ENCODE measurements around the gene BLOC1S4.
A peak's percentile ranks its signal among the peaks of the same experiment; 100 is the strongest.

The BLOC1S4 gene

DNA sequence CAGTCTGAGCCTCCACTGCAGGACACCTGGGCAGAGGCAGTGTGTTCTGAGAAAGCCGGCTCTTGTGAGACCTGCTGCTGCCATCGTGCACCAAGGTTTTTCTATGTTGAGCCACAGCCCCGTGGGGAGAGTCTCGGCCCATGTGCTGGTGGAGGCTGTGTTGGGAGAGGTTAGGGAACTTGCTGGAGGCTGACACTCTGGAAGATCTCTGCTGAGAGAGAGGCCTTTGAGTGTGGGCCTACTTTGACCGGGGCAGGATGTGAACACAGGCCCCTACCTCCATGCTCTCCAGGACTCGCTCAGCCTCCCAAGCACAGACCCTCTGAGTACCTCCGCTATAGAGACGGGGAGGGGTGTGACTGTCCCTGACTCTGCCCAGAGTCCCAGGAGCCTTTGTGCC lies 23.6 kb upstream of the BLOC1S4 start:
- DNase-seq = no peak

DNA sequence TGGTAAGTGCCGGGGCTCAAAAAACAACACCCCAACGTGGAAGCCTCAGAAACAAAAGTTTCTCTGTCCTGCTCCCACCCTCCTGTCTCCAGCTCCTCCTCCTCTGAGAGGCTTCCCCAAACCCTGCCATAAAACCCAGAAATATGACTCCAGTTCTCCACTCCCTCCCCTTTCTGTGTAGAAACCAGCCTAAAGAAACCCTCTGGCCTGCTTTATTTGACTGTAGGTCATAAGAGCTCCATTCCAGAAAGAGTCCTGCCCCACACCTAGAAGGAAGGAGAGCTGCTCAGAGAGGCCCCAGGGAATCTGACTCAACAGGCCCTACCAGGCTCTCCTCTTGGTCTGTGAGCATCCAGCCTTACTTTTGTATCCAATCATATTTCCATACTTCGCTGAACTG lies 23.2 kb upstream of the BLOC1S4 start:
- no peak for DNase-seq

DNA sequence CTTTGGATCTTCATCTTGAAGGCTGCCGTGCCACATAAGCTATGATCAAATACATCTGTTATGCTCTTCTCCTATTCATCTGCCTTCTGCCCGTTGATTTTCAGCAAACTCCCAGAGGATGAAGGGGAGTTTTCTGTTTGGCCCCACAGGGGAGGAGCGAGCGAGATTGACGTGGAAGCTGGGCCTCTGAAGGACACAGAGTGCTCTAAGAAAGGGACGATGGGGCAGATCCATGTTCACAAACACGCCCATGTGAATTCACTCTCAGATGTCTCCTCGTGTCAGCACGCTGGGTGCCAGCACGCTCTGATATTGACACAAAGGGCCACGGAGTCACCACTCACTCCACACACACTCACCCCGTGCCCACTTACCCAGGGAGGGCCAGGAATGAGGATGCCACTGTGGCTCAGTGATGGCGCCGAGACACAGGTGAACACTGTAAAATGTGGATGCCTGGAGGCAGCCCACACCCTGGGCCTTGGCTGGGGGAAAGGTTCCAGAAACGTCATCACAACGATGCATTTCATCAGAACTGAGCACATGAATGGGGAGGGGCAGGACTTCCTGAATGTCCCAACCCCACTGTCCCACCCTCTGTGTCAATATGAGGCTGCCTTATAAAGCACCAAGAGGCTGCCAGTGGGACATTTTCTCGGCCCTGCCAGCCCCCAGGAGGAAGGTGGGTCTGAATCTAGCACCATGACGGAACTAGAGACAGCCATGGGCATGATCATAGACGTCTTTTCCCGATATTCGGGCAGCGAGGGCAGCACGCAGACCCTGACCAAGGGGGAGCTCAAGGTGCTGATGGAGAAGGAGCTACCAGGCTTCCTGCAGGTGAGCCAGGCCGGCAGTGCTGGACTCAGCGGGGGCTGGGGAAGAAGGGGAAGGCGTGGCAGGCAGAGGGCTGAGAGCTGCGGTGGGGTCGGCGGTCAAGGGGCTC lies 22.5 kb upstream of the BLOC1S4 start, which contains the start of gene S100P:
S100P (plus strand) TSS at position 648 of the 946 bp plus-strand sequence; CDS start at position 703, 55 bp downstream.
- no peak for DNase-seq

DNA sequence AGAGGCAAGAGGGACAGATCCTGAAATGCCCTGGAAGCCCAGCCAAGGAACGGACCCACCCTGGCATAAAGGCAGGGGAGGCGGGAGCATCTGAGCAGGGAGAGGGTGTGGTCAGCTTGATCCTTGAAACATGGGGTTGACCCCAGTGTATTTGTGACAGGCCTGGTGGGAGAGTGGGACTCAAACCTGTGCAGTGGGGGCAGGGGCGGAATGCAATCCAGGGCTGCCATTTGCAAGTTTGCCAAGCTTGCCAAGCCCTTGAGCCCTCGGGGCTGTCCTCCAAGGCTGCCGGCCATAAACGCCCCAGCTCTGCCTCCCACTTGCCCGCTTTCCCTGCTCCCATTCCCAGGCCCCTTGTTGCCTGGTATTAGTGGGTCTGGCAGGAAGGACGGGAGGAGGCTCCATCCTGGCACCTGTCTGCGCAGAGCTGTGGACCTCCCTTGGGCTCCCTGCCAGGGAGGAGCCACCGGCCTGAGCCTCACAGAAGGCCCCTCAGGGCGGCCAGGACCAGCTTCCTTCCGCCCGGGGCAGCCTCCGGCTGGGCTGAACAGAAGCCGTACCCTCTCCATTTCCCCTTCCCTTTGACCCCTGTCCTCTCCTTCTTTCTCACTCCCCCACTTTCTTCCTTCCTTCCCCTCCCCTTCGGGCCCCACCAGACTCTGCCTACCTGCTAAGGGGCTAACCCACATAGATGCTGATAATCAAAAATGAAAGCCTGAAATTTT lies 21.6 kb upstream of the BLOC1S4 start:
- no peak for DNase-seq

DNA sequence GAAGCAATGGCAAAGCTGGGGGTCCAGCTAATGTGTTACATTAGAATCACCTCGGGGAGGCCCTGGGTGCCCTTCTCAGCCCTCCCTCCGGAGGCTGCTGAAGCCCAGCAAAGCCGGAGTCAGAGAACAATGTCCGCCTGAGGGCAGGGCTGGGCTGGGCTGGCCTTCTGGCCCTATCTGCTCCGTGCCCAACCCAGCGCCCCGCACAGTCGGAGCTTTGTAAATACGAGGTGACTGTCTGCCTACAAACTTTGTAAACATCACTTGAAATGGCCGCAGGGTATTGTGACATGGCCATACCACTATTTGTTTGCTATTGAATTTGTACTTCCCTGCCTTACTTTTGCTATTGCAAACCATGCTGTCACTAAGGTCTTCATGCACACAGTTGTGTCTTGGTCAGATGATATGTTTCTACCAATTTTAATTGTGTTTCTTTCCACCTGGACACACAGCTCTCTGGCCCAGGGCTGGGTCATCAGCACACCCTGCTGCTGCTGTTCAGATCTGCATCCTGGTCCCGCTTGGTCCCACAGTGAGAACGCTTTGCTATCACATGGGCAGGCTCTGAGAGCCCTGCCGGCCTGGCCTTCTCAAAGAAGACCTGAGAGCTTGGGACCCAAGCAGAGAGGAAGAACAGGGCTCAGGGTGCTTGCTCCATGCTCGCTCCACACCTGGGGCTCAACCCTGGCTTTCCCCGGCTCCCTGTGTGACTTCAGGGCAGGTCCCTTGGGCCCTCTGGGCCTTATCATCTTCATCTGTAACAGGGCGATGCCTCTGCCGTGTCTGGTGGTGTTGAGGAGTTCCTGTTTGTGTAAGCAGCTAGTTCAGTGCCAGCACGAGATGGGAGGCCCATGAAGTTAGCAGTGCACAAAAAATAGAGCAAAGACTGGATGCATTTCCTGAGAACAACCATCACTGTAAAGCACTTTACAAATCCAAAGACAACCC lies 20.0 kb upstream of the BLOC1S4 start:
- no peak for DNase-seq

DNA sequence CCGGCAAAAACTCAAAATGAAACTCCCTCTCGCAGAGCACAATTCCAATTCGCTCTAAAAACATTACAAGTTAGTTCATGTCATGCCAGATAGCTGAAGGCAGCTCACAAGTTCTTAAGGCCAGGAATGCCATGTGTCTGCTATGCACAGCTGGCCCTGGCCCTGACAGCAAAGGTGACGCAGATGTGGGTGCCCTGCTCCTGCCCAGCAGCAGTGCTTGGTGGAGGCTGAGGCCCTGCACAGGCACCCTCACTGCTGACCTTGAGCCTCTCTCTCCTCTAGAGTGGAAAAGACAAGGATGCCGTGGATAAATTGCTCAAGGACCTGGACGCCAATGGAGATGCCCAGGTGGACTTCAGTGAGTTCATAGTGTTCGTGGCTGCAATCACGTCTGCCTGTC lies 19.4 kb upstream of the BLOC1S4 start:
- no peak for DNase-seq

DNA sequence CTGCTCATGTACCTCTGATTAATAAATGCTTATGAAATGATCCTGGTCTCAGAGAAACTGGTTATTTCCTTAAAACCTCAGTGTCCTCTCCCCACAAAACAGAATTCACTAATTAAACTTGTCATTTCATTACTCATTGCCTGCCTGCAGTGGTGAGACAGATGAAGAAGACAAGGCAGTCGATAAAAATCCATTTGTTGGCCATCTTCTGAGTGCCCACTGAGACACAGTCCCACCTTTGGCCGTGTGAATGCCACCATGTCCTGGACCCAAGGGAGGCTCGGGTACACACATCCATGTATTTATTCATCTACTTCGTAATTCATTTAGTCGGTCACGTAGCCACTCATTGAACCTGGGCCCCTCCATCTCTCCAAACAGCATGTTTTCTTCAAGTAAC lies 18.8 kb upstream of the BLOC1S4 start:
- DNase-seq = no peak

DNA sequence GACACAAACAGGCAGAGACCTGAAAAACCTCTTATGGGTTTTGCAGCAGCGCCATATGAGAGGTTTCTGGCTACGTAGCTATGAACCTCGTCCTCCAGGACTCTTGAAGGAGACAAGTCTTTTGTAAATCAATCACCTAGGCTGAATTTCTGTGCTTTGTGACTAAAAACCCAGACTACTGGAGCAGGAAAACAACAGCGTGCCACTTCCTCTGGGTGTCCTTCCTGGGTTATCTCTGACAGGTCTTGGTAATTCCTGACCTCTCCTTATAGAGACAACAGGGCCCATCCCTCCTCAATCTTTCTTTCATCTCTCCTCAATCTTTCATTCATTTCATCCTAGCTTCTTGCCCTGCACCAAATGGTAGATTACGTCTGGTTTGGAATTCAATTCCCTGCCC lies 16.6 kb upstream of the BLOC1S4 start:
- no peak for DNase-seq

DNA sequence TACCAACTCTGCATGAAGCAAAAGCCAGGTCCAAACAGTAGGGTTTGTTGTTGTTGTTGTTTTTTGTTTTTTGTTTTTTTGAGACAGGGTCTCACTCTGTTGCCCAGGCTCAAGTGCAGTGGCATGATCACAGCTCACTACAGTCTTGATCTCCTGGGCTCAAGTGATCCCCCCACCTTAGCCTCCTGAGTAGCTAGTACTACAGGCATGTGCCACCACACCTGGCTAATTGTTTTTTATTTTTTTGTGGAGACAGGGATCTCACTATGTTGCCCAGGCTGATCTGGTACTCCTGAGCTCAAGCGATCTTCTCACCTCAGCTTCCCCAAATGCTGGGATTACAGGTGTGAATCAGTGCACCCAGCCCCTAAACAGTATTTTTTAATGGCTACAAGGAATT lies 16.1 kb upstream of the BLOC1S4 start:
- no peak for DNase-seq

DNA sequence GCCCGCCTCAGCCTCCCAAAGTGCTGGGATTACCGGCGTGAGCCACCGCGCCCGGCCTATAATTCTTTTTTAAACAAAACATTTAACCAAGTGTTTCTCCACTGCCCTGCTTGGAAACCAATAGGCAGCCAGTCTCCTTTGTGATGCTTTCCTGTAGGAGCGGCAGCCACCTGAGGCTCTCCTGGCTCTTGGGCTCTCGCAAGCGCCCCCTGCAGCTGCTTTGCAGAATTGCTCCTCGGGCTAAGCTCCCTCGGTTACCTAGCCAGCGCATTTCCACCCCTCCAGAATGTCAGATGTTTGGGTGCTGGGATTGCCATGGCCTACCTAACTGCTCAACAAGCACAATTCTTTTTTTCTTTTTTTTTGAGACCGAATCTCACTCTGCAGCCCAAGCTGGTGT lies 14.6 kb upstream of the BLOC1S4 start:
- DNase-seq = no peak

DNA sequence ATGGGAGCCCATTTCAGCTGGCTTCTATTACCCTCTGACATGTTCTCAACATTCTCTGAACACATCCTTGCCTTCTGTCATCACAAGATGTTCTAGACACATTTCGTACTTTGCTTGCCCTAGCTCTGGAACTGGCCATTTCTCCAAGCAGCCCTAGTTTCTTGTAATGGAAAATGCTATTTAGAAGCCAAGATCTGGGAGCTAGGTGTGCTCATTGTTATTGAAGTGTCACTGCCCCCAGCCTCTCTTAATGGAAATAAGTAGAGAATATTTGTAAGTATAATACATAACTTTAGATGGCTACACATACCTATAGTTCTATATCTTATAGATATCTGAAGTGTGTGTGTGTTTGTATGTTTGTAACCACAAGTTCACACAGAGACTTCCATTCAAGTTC lies 13.2 kb upstream of the BLOC1S4 start:
- no peak for DNase-seq

DNA sequence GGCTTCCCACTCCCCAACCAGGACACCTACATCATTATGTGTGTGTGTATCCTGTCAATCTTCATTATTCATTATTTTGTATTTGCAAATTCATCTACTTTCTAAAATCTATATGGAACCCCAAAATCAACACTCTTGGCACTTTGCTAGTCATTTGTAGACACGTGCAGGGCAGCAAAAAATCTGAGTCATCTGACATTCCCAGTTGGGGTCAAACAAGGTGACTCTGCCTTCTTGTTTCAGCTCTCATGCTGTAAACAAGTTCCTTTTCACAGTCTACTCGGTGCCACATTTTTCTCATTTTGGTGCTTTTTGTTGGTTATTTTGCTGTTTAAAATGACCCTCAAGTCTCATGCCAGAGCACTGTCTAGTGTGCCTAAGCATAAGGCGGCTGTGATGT lies 12.2 kb upstream of the BLOC1S4 start:
- DNase-seq = no peak

DNA sequence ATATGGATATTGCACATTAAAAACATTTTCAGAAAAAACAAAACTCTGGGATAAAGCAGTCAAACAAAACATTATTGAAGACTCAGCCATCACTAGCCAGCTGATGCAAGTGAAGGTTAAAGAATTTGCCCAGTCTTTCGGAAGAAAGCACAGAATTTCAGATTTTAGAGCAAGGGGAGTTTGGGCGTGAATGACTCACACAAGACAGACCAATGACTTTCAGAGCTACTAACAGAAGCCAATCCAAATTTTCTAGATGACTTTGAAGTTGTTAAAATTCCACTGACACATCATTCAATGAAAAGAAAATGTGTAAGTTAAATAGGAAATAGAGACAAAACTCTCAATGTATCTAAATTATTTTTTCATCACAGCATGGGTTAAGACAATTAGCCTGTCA lies 10.3 kb upstream of the BLOC1S4 start:
- no peak for DNase-seq

DNA sequence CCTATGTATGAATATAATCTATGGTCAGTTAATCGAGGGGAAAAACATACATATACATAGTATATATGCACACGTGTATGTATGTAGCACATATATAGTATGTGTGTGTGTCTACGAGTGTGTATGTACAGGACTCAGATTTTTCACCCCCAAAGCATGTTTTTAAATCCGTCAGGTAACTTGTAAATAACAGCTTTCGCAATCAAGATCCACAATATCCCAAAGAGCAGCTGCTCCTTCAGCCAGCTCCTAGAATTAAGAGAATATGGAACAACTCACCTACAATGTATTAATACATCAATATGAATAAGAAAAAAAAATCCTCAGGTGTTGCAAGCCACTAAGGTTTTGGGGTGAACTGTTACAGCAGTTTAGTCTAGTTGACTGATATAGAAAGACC lies 9.8 kb upstream of the BLOC1S4 start:
- DNase-seq = no peak

DNA sequence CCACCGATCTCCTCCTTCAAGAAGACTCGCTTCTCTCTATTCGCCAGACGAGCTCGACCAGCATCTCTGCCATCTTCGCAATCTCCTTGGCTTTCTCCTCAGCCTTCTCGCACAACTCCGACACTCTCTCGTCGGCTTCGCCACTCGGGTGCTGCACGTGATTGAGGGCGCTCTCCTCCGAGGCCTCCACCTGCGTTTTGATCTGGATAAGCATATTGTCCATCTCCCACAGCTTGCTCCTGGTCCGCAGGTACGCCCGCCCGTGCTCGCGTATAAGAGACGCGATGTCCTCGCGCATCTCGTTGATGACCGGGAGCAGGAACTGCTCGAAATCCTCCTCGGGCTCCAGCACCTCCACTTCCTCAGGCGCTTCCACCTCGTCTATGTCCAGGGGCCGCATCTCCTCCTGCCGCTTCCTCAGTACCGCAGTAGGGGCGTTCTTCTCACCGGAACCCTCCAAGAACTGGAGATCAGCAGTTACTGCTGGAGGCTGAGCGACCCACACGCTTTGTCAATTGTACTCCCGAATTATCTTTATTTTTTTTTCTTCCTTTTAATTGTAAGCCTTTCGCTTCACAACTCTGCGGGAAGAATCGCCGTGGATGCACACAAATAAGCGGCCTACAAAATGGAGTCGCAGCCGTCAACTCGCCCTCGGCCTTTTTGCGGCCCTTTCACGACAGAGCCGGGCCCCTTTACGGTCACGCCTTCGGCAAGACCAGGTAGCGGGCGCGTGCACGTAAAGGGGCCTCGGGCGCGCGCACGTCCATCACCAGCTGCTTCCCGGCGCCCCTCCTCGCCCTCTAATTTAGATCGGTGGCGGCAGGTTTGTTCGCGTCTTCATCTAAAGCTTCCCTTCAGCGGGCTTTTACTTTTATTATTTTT lies 6.5 kb upstream of the BLOC1S4 start, which contains the start of gene MRFAP1L1:
MRFAP1L1 (minus strand) TSS at position 636 of the 885 bp plus-strand sequence; CDS start at position 400, 236 bp downstream.
- DNase-seq = peak; percentile 97 to 99

DNA sequence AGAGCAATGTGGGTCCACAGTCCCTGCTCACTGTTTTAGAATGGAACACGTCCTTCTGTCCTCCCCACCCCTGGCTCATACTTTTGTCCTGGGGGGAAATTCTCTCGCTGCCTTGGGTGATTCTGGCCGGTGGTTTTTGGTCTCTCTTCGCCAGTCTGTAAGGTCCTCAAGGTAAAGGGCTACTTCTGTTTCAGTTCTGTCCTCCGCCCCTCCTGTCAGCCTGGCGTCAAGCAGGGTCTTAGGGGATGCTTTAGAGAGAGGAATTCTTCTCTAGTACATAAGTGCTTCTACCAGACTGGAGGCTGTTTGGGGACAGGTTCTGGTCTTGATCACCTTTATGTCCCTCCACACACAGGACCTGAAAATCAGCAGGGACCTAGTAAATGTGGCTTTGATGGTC lies 5.7 kb upstream of the BLOC1S4 start:
- no peak for DNase-seq

DNA sequence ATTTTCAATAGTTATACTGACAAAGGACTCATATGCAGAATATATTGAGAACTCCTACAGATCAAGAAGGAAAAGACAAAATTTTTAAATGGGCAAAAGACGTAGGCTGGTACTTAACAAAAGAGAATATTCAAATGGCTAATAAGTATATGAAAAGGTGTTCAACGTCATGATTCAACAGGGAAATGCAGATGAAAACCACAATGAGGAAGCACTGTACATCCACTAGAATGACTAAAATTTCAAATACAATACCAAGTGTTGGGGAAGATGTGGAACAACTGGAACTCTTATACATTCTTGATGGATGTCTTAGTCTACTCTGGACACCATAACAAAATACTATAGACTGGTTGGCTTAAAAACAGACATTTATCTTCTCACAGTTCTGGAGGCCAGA lies 5.0 kb upstream of the BLOC1S4 start:
- no peak for DNase-seq

DNA sequence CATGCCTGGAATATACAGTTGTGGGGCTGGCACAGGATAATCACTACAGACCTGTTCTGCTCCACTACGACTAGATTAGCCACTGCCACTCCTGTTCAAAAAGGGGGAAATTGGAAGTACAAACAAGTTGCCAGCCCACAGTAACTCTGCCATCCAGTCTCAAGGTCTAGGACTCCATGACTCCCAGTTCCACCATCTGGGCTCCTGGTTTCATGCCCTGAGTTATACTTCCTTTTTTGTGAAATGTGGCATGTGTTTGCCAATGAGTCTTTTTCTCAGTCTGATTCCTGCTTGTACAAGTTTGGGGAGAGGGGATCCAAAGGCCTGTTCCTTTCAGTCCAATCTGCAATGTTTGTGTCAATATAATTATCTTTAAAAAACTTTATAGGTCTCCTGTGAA lies 1.0 kb upstream of the BLOC1S4 start:
- DNase-seq = no peak

DNA sequence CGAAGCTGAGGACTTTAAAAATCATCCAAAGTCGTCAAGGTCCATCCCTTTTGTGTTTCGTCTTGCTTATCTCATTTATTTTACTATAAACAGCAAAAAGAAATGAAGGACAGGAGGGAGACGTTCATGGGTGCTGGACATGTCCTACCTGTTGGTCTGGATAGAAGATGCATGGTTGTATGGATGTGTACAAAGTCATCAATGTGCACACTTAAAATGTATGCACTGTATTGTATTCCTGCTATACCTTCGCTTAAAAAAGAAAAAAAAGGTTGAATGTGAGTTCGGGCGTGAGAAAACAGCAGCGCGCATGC lies 313 bp upstream of the BLOC1S4 start:
- no peak for DNase-seq

DNA sequence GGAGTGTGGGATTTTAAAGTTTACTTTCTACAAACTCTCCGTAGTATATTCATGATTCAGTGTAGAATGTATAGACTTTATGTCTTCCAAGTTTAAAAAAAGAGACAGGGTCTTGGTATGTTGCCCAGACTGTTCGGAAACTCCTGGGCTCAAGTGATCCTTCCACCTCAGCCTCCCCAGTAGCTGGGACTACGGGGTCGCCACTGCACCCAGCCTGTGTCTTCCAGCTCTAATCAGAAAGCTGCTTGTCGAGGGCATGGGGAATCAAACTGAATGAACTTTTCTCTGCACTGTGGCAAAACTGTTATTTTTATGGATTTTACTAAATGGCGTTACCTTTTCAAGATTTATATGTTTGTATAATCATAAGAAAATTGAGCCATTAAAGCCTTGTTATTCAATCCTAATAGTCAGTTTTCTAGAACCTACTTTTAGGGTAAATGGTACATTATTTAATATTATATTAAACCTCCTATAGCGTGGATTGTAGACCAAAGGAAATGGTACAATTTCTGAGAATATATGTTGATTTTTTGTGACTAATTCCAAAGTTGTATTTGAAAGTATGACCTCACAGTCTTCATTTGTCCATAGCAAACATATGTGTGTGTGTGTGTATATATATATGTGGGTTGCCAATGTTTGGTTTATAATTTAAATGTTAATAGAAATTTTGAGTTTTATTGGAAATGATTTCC lies 1.1 kb downstream of the BLOC1S4 start:
- DNase-seq = no peak

DNA sequence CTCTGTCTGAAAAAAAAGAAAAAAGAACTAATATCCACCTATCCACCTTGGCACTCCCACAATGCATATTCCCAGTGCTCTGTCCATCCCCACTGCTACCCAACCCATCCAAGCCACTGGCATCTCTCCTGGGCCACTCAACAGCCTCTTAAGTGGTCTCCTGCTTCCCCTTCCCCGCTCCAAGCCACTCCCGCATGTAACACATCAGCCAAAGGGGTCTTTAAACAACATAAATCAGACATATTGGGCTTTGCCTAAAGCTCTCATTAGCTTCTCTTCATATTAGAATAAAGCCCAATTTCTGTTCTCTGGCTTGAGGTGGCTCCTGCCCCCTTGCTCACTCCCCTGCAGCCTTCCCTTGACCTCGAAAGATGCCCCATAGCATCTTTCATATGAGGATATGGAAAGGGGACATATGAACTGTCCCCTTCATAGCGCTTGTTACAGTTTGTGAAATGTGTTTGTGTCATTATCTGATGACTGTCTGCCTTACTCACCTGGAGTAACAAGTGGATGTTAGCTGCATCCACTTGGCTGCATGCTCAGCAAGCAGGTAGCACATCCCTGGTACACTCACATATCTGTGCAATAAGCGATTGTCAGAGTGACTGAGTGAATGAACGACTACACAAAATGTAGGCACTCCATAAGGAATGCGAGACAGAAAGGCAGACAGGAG lies 3.1 kb downstream of the BLOC1S4 start:
- DNase-seq = no peak

All from NCI-H2081 (cell line).